WTC11 (cell line): ENCODE results near the gene CSNK1E. TPM values are rescaled to one million over a fixed set of nuclear protein-coding genes. Genes with fewer than 3 reads are reported as not detected.

Experiments used
- ATAC-seq: fragments of 200-7000 bp; cut with Tn5 transposase; 2 replicates; pipeline ENCODE4 v1.10.0; 2021; ENCODE audit warnings: mild to moderate bottlenecking, moderate library complexity
- CTCF ChIA-PET: fragments of 300-600 bp; sonication (Branson Sonifier 250); formaldehyde crosslinking; loops from one replicate; lab custom pipeline; 2021; ENCODE audit warnings: antibody characterized with exemption; lab: Charles Lee
- POLR2A ChIA-PET: fragments of 350-600 bp; sonication (Branson Sonifier 250); formaldehyde crosslinking; loops from one replicate; lab custom pipeline; 2021; ENCODE audit warnings: antibody characterized with exemption; lab: Charles Lee
- DNase-seq: peaks from one replicate; pipeline ENCODE4 v3.0.0; 2021; ENCODE audit warnings: low spot score
- H3K27ac Mint-ChIP-seq: 2 replicates; pipeline ENCODE4 v1.8.0; 2021; ENCODE audit warnings: mixed read lengths
- H3K27me3 Mint-ChIP-seq: 2 replicates; pipeline ENCODE4 v1.8.0; 2021; ENCODE audit warnings: low read depth, mild to moderate bottlenecking, moderate library complexity, mixed read lengths
- H3K36me3 Mint-ChIP-seq: 2 replicates; pipeline ENCODE4 v1.8.0; 2021; ENCODE audit warnings: mixed read lengths
- H3K4me1 Mint-ChIP-seq: 2 replicates; pipeline ENCODE4 v1.8.0; 2022; ENCODE audit warnings: mixed read lengths
- H3K4me3 Mint-ChIP-seq: 2 replicates; pipeline ENCODE4 v1.8.0; 2021; ENCODE audit warnings: mild to moderate bottlenecking, moderate library complexity, mixed read lengths
- H3K9me3 Mint-ChIP-seq: 2 replicates; pipeline ENCODE4 v1.8.0; 2021; ENCODE audit warnings: mixed read lengths
- CREM ChIP-seq: sonication (generic); formaldehyde crosslinking; IDR thresholded peaks from 2 replicates; pipeline ENCODE4 v1.8.1; 2022; ENCODE audit warnings: mild to moderate bottlenecking, missing genetic modification reagents, moderate library complexity
- ELF4 ChIP-seq: sonication (generic); formaldehyde crosslinking; IDR thresholded peaks from 2 replicates; pipeline ENCODE4 v1.8.1; 2022; ENCODE audit warnings: low read depth, mild to moderate bottlenecking, moderate library complexity, missing genetic modification reagents
- FOXJ3 ChIP-seq: sonication (generic); formaldehyde crosslinking; IDR thresholded peaks from 2 replicates; pipeline ENCODE4 v1.9.0; 2021; ENCODE audit warnings: missing genetic modification reagents, mild to moderate bottlenecking, borderline replicate concordance
- FOXK1 ChIP-seq: sonication (generic); formaldehyde crosslinking; IDR thresholded peaks from 2 replicates; pipeline ENCODE4 v1.8.0; 2022; ENCODE audit warnings: mild to moderate bottlenecking, moderate library complexity, missing genetic modification reagents
- FOXP1 ChIP-seq: sonication (generic); formaldehyde crosslinking; IDR thresholded peaks from 2 replicates; pipeline ENCODE4 v1.8.0; 2022; ENCODE audit warnings: missing genetic modification reagents, mild to moderate bottlenecking, moderate library complexity, borderline replicate concordance
- GTF2I ChIP-seq: fragments of 250-450 bp; sonication (Bioruptor Pico); conservative IDR thresholded peaks from 2 replicates; pipeline ENCODE4 v1.4.0; 2021; ENCODE audit warnings: mild to moderate bottlenecking
- HMGXB4 ChIP-seq: sonication (generic); formaldehyde crosslinking; IDR thresholded peaks from 2 replicates; pipeline ENCODE4 v1.8.1; 2023; ENCODE audit warnings: mild to moderate bottlenecking, moderate library complexity, missing genetic modification reagents
- MLX ChIP-seq: sonication (generic); formaldehyde crosslinking; IDR thresholded peaks from 2 replicates; pipeline ENCODE4 v1.8.1; 2023; ENCODE audit warnings: mild to moderate bottlenecking, missing genetic modification reagents, moderate library complexity
- MXD4 ChIP-seq: fragments of 250-450 bp; sonication (Bioruptor Pico); IDR thresholded peaks from 2 replicates; pipeline ENCODE4 v1.8.0; 2021; ENCODE audit warnings: mild to moderate bottlenecking, moderate library complexity, borderline replicate concordance
- MYBL2 ChIP-seq: sonication (generic); formaldehyde crosslinking; IDR thresholded peaks from 2 replicates; pipeline ENCODE4 v1.8.1; 2023; ENCODE audit warnings: mild to moderate bottlenecking, moderate library complexity, missing genetic modification reagents
- NFATC4 ChIP-seq: fragments of 250-450 bp; sonication (Bioruptor Pico); IDR thresholded peaks from 2 replicates; pipeline ENCODE4 v1.9.0; 2021; ENCODE audit warnings: mild to moderate bottlenecking
- NR3C1 ChIP-seq: sonication (generic); formaldehyde crosslinking; conservative IDR thresholded peaks from 2 replicates; pipeline ENCODE4 v1.8.1; 2023; ENCODE audit warnings: low read depth, mild to moderate bottlenecking, missing genetic modification reagents
- PRDM15 ChIP-seq: sonication (generic); formaldehyde crosslinking; IDR thresholded peaks from 2 replicates; pipeline ENCODE4 v1.8.0; 2022; ENCODE audit warnings: missing genetic modification reagents
- PREB ChIP-seq: sonication (generic); formaldehyde crosslinking; IDR thresholded peaks from 2 replicates; pipeline ENCODE4 v1.8.1; 2022; ENCODE audit warnings: mild to moderate bottlenecking, missing genetic modification reagents, moderate library complexity, borderline replicate concordance
- SMAD3 ChIP-seq: sonication (generic); formaldehyde crosslinking; IDR thresholded peaks from 2 replicates; pipeline ENCODE4 v1.8.0; 2022; ENCODE audit warnings: missing genetic modification reagents, mild to moderate bottlenecking, borderline replicate concordance
- SMAD4 ChIP-seq: sonication (generic); formaldehyde crosslinking; IDR thresholded peaks from 2 replicates; pipeline ENCODE4 v1.8.0; 2022; ENCODE audit warnings: mild to moderate bottlenecking, missing genetic modification reagents
- STAT6 ChIP-seq: sonication (generic); formaldehyde crosslinking; conservative IDR thresholded peaks from 2 replicates; pipeline ENCODE4 v1.8.1; 2023; ENCODE audit warnings: mild to moderate bottlenecking, low read depth, missing genetic modification reagents, moderate library complexity
- TEAD4 ChIP-seq: sonication (generic); formaldehyde crosslinking; IDR thresholded peaks from 2 replicates; pipeline ENCODE4 v1.8.0; 2022; ENCODE audit warnings: mild to moderate bottlenecking, missing genetic modification reagents
- USF2 ChIP-seq: sonication (generic); formaldehyde crosslinking; IDR thresholded peaks from 2 replicates; pipeline ENCODE4 v1.8.1; 2023; ENCODE audit warnings: mild to moderate bottlenecking, missing genetic modification reagents, moderate library complexity
- ZNF121 ChIP-seq: sonication (generic); formaldehyde crosslinking; IDR thresholded peaks from 2 replicates; pipeline ENCODE4 v1.8.0; 2023; ENCODE audit warnings: missing genetic modification reagents
- ZNF317 ChIP-seq: sonication (generic); formaldehyde crosslinking; IDR thresholded peaks from 2 replicates; pipeline ENCODE4 v1.8.1; 2023; ENCODE audit warnings: low read depth, mild to moderate bottlenecking, moderate library complexity, missing genetic modification reagents, borderline replicate concordance
- ZNF416 ChIP-seq: fragments of 250-450 bp; sonication (Bioruptor Pico); IDR thresholded peaks from 2 replicates; pipeline ENCODE4 v1.9.0; 2021; ENCODE audit warnings: mild to moderate bottlenecking, inconsistent platforms
- ZNF423 ChIP-seq: fragments of 250-450 bp; sonication (Bioruptor Pico); IDR thresholded peaks from 2 replicates; pipeline ENCODE4 v2.1.2; 2022; ENCODE audit warnings: mild to moderate bottlenecking, moderate library complexity
- total RNA-seq: library from RNA; stranded (reverse); gene quantifications from 3 replicates; pipeline ENCODE4 v1.2.3, GENCODE V29; 2021

The CSNK1E gene
- total RNA-seq, 1 experiment from 2014 or later, result 265 TPM

GRCh38 chr22:38316364-38317121 is 690 bp downstream of the CSNK1E start:
- peak overlapping the region; percentile 94 for H3K4me3 Mint-ChIP-seq
- peaks cover 31% of the 10 kb centered on the region for H3K36me3 Mint-ChIP-seq
- POLR2A ChIA-PET, result interaction anchor here (1.2 kb wide), 1 partner anchor 8 kb away, joined by 3 read pairs; no protein-coding TSS in a partner anchor
- DNase-seq (no peak), ATAC-seq (no peak)
- TF ChIP-seq NFATC4 (CRISPR knock-in tag) (0 out of 2 replicates have a peak, but pooled peaks have one; percentile 48), ZNF416 (CRISPR knock-in tag) (no peak), ZNF423 (CRISPR knock-in tag) (peak; percentile 87), FOXP1 (peak; percentile 35; the same call in 1 of the 2 replicates), FOXJ3 (no peak), ZNF317 (CRISPR knock-in tag) (peak; percentile 14; the same call in 1 of the 2 replicates), HMGXB4 (0 out of 2 replicates have a peak, but pooled peaks have one; percentile 19), ELF4 (CRISPR knock-in tag) (peak; percentile 77; the same call in 1 of the 2 replicates)
- H3K27ac Mint-ChIP-seq, result peak overlapping the region; percentile 94
- peaks cover 74% of the 10 kb centered on the region for H3K4me1 Mint-ChIP-seq
- CTCF ChIA-PET, result interaction anchor here (0.6 kb wide), 1 partner anchor 219 kb away, joined by 3 read pairs; no protein-coding TSS in a partner anchor
- H3K27me3 Mint-ChIP-seq, result no peaks in the 10 kb centered on the region
- no peaks in the 10 kb centered on the region for H3K9me3 Mint-ChIP-seq

GRCh38 chr22:38315823-38316363 is 1.3 kb downstream of the CSNK1E start:
- no peak for ATAC-seq
- CTCF ChIA-PET, result interaction anchor here (0.9 kb wide), 2 partner anchors 11 to 36 kb away, joined by 4 to 5 read pairs; no protein-coding TSS in a partner anchor
- Mint-ChIP-seq H3K4me1 (peaks cover 77% of the 10 kb centered on the region), H3K27ac (peak overlapping the region; percentile 94), H3K4me3 (peak overlapping the region; percentile 94), H3K9me3 (no peaks in the 10 kb centered on the region), H3K36me3 (peaks cover 38% of the 10 kb centered on the region), H3K27me3 (no peaks in the 10 kb centered on the region)
- POLR2A ChIA-PET, result interaction anchor here (1.2 kb wide), 1 partner anchor 9 kb away, joined by 3 read pairs; no protein-coding TSS in a partner anchor
- DNase-seq, result no peak
- no peak for TF ChIP-seq MYBL2
- TF ChIP-seq MXD4 (CRISPR knock-in tag), result no peak
- TF ChIP-seq USF2 (CRISPR knock-in tag), result no peak
- no peak for TF ChIP-seq FOXK1 (CRISPR knock-in tag)
- TF ChIP-seq NR3C1, result no peak
- TF ChIP-seq PRDM15 (CRISPR knock-in tag), result no peak
- TF ChIP-seq SMAD4 (CRISPR knock-in tag), result no peak
- no peak for TF ChIP-seq MLX (CRISPR knock-in tag)
- no peak for TF ChIP-seq GTF2I
- TF ChIP-seq ZNF416 (CRISPR knock-in tag), result no peak
- TF ChIP-seq CREM (CRISPR knock-in tag), result no peak
- no peak for TF ChIP-seq SMAD3
- TF ChIP-seq ZNF121, result no peak
- TF ChIP-seq STAT6 (CRISPR knock-in tag), result no peak
- no peak for TF ChIP-seq PREB (CRISPR knock-in tag)
- no peak for TF ChIP-seq TEAD4
